Calu3 (cell line): ENCODE data around the gene CYP4F3. TPM values are rescaled to one million over a fixed set of nuclear protein-coding genes. Genes with fewer than 3 reads are reported as not detected.
"Not testable (repeated sequence)": the region's sequence is repeated elsewhere in the genome, so short reads cannot be mapped to it uniquely, and the experiment has no call there.

Source experiments
- Bru-seq: library from RNA; stranded (reverse); fragments of 400-500 nt; gene quantifications from one replicate; lab custom pipeline; 2021; lab: Mats Ljungman, UMichigan
- BruChase-seq, 2 experiments: library from RNA; stranded (reverse); fragments of 400-500 nt; gene quantifications; one replicate each; lab custom pipeline; 2021; lab: Mats Ljungman, UMichigan
- BruUV-seq: library from RNA; stranded (reverse); fragments of 400-500 nt; replicated peaks from 2 replicates; lab custom pipeline; 2021; lab: Mats Ljungman, UMichigan
- CTCF ChIA-PET: fragments of 300-600 bp; sonication (Branson Sonifier 250); formaldehyde crosslinking; loops from one replicate; lab custom pipeline; 2022; ENCODE audit warnings: antibody characterized with exemption; lab: Charles Lee
- DNase-seq: peaks from one replicate; pipeline ENCODE4 v3.0.0; 2022
- H3K27ac Mint-ChIP-seq: one replicate; pipeline ENCODE4 v1.8.0; 2022; ENCODE audit warnings: mixed read lengths; ENCODE audit not compliant: unreplicated experiment
- H3K27me3 Mint-ChIP-seq: one replicate; pipeline ENCODE4 v1.8.0; 2022; ENCODE audit warnings: mixed read lengths; ENCODE audit not compliant: unreplicated experiment
- H3K36me3 Mint-ChIP-seq: one replicate; pipeline ENCODE4 v1.8.0; 2022; ENCODE audit warnings: mild to moderate bottlenecking, moderate library complexity, mixed read lengths; ENCODE audit not compliant: insufficient read depth, unreplicated experiment
- H3K4me1 Mint-ChIP-seq: one replicate; pipeline ENCODE4 v1.8.0; 2022; ENCODE audit warnings: mild to moderate bottlenecking, low read depth, mixed read lengths; ENCODE audit not compliant: unreplicated experiment
- H3K4me3 Mint-ChIP-seq: one replicate; pipeline ENCODE4 v1.8.0; 2022; ENCODE audit warnings: mild to moderate bottlenecking, low read depth, moderate library complexity, mixed read lengths; ENCODE audit not compliant: unreplicated experiment
- H3K9me3 Mint-ChIP-seq: one replicate; pipeline ENCODE4 v1.8.0; 2022; ENCODE audit warnings: low read depth, mixed read lengths; ENCODE audit not compliant: unreplicated experiment
- intact Hi-C: fragments of 100-400 bp; cut with micrococcal nuclease; formaldehyde crosslinking; loops from one replicate; pipeline ENCODE4 v1.10.0; 2022; ENCODE audit not compliant: unreplicated experiment
- long read RNA-seq: library from polyadenylated mRNA; stranded (forward); transcript quantifications from one replicate; pipeline ENCODE4 v2.0.0, GENCODE V29; 2022
- total RNA-seq: library from RNA; stranded (reverse); gene quantifications from 2 replicates; pipeline ENCODE4 v1.2.3, GENCODE V29; 2022
- TF ChIP-seq, protein P1 (sequence below): fragments of 200-600 bp; IDR thresholded peaks from one replicate; pipeline ENCODE4 v1.8.0; 2022; ENCODE audit warnings: antibody characterized with exemption; ENCODE audit not compliant: unreplicated experiment

The CYP4F3 gene
- total RNA-seq (6.9 and 16.7 TPM in 2 replicates), Bru-seq, nascent RNA (percentile 50 among the genes with signal in this experiment), BruChase-seq, experiment 1, labeled RNA remaining after a 6-hour chase (percentile 57 among the genes with signal in this experiment), BruChase-seq, experiment 2, labeled RNA remaining after a 2-hour chase (percentile 50 among the genes with signal in this experiment)
- long read RNA-seq, partial matches to known transcripts, result 0 of 6 reads
- long read RNA-seq, other reads (novel, unspliced or antisense), result 1 of 6 reads

DNA sequence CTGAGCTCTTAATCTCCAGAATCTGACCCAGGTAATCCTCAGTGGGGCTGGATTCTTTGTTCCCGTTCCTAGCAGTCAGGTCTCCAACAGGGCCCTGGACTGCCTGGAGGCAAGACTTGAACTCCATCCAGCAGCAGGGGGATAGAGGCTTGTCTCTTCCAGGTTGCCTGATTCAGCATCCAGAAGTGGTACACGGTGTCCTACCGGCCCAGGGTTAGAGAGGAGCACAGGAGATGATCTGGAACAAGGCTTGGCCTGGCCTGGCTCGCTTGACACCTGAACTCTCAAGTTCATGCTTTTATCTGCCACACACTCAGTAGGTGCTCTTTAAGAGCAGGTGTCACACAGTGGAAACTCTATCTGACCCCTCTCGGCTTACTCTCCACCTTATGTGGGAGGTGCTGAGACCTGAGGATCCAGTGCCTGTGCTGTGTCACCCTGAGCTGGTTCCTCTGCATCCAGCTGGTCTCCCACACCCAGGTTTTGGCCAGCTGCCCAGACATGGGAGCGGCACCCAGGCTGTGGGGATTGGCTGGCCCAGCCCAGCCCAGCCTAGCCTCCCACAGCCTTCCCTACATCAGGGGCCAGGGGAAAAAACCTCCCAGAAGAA is at the start of gene CYP4F3:
Gene CYP4F3, plus strand, starts transcription at position 604 of the 610 bp plus-strand sequence. CDS start 519 bp downstream, outside the sequence.
- peak; percentile 93 for DNase-seq
- intact Hi-C loops, result no loop called here
- Mint-ChIP-seq H3K27ac (peak within 1 kb of the TSS; percentile 93), H3K4me1 (peaks cover 37% of the 10 kb centered on the region), H3K4me3 (peak within 1 kb of the TSS; percentile 57), H3K36me3 (peaks cover 15% of the 10 kb centered on the region), H3K9me3 (peaks cover 4% of the 10 kb centered on the region), H3K27me3 (no peaks in the 10 kb centered on the region)
- CTCF ChIA-PET, result interaction anchor here (0.5 to 1.6 kb wide), 3 partner anchors 62 to 366 kb away, joined by 3 to 5 read pairs (median 3); no protein-coding TSS in a partner anchor
- BruUV-seq, result no TSS peak
- TF ChIP-seq, protein P1, sequence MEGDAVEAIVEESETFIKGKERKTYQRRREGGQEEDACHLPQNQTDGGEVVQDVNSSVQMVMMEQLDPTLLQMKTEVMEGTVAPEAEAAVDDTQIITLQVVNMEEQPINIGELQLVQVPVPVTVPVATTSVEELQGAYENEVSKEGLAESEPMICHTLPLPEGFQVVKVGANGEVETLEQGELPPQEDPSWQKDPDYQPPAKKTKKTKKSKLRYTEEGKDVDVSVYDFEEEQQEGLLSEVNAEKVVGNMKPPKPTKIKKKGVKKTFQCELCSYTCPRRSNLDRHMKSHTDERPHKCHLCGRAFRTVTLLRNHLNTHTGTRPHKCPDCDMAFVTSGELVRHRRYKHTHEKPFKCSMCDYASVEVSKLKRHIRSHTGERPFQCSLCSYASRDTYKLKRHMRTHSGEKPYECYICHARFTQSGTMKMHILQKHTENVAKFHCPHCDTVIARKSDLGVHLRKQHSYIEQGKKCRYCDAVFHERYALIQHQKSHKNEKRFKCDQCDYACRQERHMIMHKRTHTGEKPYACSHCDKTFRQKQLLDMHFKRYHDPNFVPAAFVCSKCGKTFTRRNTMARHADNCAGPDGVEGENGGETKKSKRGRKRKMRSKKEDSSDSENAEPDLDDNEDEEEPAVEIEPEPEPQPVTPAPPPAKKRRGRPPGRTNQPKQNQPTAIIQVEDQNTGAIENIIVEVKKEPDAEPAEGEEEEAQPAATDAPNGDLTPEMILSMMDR, result no peak

DNA sequence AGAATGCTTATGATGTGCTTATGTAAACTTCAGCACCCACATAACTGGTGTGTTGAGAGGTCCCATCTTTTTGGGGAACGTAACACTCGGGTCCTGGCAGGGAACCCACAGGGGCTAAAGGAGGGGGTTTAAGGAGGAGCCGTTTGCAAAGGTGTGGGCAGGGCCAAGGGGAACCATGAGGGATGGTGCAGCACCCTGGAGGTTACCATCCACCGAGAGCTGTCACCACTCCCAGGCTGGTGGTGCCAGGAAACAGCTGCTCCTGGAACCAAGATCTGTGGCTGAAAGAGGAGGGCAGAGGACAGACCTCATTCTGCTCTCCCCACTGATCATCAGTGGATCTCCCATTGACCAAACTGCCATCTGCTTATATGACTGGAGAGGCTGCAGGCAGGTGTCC is 48.9 kb upstream of the CYP4F3 start:
- TF ChIP-seq, protein P1, result no peak

GRCh38 chr19:15592506-15592905 is 48.2 kb upstream of the CYP4F3 start:
- DNase-seq, H3K36me3 Mint-ChIP-seq, intact Hi-C loops, H3K4me1 Mint-ChIP-seq, H3K4me3 Mint-ChIP-seq, H3K27ac Mint-ChIP-seq, BruUV-seq, H3K9me3 Mint-ChIP-seq, CTCF ChIA-PET: not testable (repeated sequence)
- H3K27me3 Mint-ChIP-seq, result peaks cover 23% of the 10 kb centered on the region

More for the DNA sequence above, 48.9 kb upstream of the CYP4F3 start:
- Mint-ChIP-seq H3K36me3 (no peaks in the 10 kb centered on the region), H3K4me1 (peaks cover 7% of the 10 kb centered on the region), H3K9me3 (no peaks in the 10 kb centered on the region), H3K27ac (no peak overlapping the region), H3K4me3 (no peak overlapping the region), H3K27me3 (peaks cover 26% of the 10 kb centered on the region)
- BruUV-seq, result no TSS peak
- CTCF ChIA-PET, result no interaction called here
- no peak for DNase-seq
- intact Hi-C loops, result no loop called here

GRCh38 chr19:15593766-15594165 is 46.9 kb upstream of the CYP4F3 start:
- H3K27ac Mint-ChIP-seq, H3K4me1 Mint-ChIP-seq, H3K36me3 Mint-ChIP-seq, CTCF ChIA-PET, intact Hi-C loops, H3K4me3 Mint-ChIP-seq, BruUV-seq, DNase-seq, H3K9me3 Mint-ChIP-seq: not testable (repeated sequence)
- peaks cover 13% of the 10 kb centered on the region for H3K27me3 Mint-ChIP-seq

DNA sequence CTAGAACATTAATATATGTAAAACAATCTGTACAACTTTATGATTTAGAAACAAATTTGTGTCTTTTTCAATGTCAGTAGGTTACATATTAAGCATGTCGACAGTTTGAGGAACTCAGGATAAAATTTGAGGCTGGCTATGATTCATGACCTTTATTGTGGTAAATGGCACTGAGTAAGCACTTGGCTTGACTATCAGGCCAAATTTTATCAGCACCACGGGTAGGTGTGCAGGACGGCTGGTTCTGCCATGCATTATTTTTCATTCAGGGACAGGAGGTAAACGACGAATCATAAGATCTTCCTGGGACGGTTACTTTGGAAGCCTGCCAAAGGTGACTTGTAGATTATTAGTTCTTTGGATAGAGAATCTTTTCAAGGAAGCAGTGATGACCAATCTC is 45.6 kb upstream of the CYP4F3 start:
- intact Hi-C loops, result no loop called here
- H3K36me3 Mint-ChIP-seq, result no peaks in the 10 kb centered on the region
- peaks cover 13% of the 10 kb centered on the region for H3K27me3 Mint-ChIP-seq
- DNase-seq, result peak; percentile 6
- H3K4me3 Mint-ChIP-seq, result no peak overlapping the region
- H3K4me1 Mint-ChIP-seq, result peaks cover 7% of the 10 kb centered on the region
- TF ChIP-seq, protein P1, result no peak
- CTCF ChIA-PET, result no interaction called here
- no peaks in the 10 kb centered on the region for H3K9me3 Mint-ChIP-seq
- H3K27ac Mint-ChIP-seq, result no peak overlapping the region
- BruUV-seq, result no TSS peak

DNA sequence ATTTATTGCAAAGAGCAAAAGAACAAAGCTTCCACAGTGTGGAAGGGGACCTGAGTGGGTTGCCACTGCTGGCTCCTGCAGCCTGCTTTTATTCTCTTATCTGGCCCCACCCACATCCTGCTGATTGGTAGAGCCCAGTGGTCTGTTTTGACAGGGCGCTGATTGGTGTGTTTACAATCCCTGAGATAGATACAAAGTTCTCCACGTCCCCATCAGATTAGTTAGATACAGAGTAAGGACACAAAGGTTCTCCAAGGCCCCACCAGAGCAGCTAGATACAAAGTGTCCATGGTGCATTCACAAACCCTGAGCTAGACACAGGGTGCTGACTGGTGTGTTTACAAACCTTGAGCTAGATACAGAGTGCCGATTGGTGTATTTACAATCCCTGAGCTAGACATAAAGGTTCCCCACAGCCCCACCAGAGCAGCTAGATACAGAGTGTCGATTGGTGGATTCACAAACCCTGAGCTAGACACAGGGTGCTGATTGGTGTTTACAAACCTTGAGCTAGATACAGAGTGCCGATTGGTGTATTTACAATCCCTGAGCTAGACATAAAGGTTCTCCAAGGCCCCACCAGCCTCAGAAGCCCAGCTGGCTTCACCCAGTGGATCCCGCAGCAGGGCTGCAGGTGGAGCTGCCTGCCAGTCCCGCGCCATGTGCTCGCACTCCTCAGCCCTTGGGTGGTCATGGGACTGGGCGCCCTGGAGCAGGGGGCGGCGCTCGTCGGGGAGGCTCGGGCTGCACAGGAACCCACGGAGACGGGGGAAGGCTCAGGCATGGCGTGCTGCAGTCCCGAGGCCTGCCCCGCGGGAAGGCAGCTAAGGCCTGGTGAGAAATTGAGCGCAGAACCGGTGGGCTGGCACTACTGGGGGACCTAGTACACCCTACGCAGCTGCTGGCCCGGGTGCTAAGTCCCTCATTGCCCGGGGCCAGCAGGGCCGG is 32.4 kb upstream of the CYP4F3 start:
- H3K36me3 Mint-ChIP-seq, H3K4me1 Mint-ChIP-seq, H3K4me3 Mint-ChIP-seq, intact Hi-C loops, H3K27me3 Mint-ChIP-seq, H3K27ac Mint-ChIP-seq, BruUV-seq, DNase-seq, H3K9me3 Mint-ChIP-seq, CTCF ChIA-PET: not testable (repeated sequence)
